ENCODE measurements around the gene CERS4.

DNA sequence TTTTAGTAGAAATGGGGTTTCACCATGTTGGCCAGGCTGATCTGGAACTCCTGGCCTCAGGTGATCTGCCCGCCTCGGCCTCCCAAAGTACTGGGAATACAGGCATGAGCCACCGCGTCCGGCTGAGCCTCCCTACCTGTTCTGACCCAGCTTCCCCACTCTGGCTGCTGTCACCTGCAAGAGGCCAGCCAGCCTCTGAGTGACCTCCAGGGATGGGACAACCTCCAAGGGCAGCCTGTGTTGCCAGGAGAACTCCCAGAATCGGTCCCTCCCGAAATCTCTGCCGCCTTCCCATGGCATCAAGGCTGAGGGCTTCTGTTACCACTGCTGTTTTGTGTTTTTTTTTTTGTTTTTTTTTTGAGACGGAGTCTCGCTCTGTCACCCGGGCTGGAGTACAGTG, 11.3 kb downstream of the CERS4 start:
- TF ChIP-seq POLR2A (IDR thresholded peaks at IDR 0.05; ENCODE audit: low read depth, low read length): no peak
- no peak for TF ChIP-seq SPI1 (IDR thresholded peaks at IDR 0.05; ENCODE audit: low read depth, low read length)
- TF ChIP-seq TAF1 (IDR thresholded peaks at IDR 0.05; ENCODE audit: low read depth, low read length): no peak
